Measurements from ENCODE around the gene SCRN2.

Gene SCRN2

GRCh38 chr17:47846716-47847340, 5.8 kb upstream of the SCRN2 start:
- no peak for DNase-seq (ENCODE audit: low read depth)

GRCh38 chr17:47845716-47846075, 4.6 kb upstream of the SCRN2 start:
- DNase-seq (ENCODE audit: low read depth), result no peak

- no peak for DNase-seq (ENCODE audit: low read depth)
Observed at GRCh38 chr17:47844814-47845715, 4.0 kb upstream of the SCRN2 start.

GRCh38 chr17:47844227-47844626, 3.2 kb upstream of the SCRN2 start:
- DNase-seq (ENCODE audit: low read depth), result no peak

- DNase-seq (ENCODE audit: low read depth), result no peak
Observed at GRCh38 chr17:47843391-47843730, 2.3 kb upstream of the SCRN2 start.

- no peak for DNase-seq (ENCODE audit: low read depth)
Observed at GRCh38 chr17:47841488-47842291, 617 bp upstream of the SCRN2 start.

- DNase-seq (ENCODE audit: low read depth), result no peak
Observed at GRCh38 chr17:47840001-47840741, 902 bp downstream of the SCRN2 start.

- DNase-seq (ENCODE audit: low read depth), result no peak
Observed at GRCh38 chr17:47839071-47839470, 2.0 kb downstream of the SCRN2 start.

GRCh38 chr17:47838636-47839035, 2.4 kb downstream of the SCRN2 start:
- DNase-seq (ENCODE audit: low read depth), result no peak

GRCh38 chr17:47837401-47838039, 3.6 kb downstream of the SCRN2 start:
- no peak for DNase-seq (ENCODE audit: low read depth)

- DNase-seq (ENCODE audit: low read depth), result no peak
Observed at GRCh38 chr17:47836601-47837000, 4.5 kb downstream of the SCRN2 start.

GRCh38 chr17:47834756-47835155, 6.3 kb downstream of the SCRN2 start:
- no peak for DNase-seq (ENCODE audit: low read depth)

GRCh38 chr17:47831934-47832327, 9.1 kb downstream of the SCRN2 start:
- DNase-seq (ENCODE audit: low read depth), result no peak

GRCh38 chr17:47831003-47831933, 9.8 kb downstream of the SCRN2 start, which contains the start of the genes LRRC46 and MRPL10:
Gene LRRC46, plus strand, starts transcription at chr17:47831670. Its CDS starts 320 bp downstream, at chr17:47831990.
Gene MRPL10, minus strand, starts transcription at chr17:47831541. Its CDS starts 30 bp downstream, at chr17:47831511.
- DNase-seq (ENCODE audit: low read depth), result peak; percentile 81

GRCh38 chr17:47830396-47831002, 10.6 kb downstream of the SCRN2 start:
- DNase-seq (ENCODE audit: low read depth), result no peak

- peak; percentile 31 for DNase-seq (ENCODE audit: low read depth)
Observed at GRCh38 chr17:47829870-47830269, 11.2 kb downstream of the SCRN2 start.

GRCh38 chr17:47823519-47823918, 17.6 kb downstream of the SCRN2 start:
- no peak for DNase-seq (ENCODE audit: low read depth)

- DNase-seq (ENCODE audit: low read depth), result no peak
Observed at GRCh38 chr17:47822785-47823184, 18.3 kb downstream of the SCRN2 start.

- DNase-seq (ENCODE audit: low read depth), result peak; percentile 66
Observed at GRCh38 chr17:47821424-47822391, 19.4 kb downstream of the SCRN2 start, which contains the start of gene OSBPL7. Gene OSBPL7, minus strand, starts transcription at chr17:47821794. Its CDS starts 1,516 bp downstream, at chr17:47820278.

All from T-helper 22 cell (primary cell).